Aortic smooth muscle cell (primary cell): Measurements from ENCODE around the gene ASNSD1. TPM values are rescaled to one million over a fixed set of nuclear protein-coding genes. Genes with fewer than 3 reads are reported as not detected.

Experiments
- total RNA-seq: library from RNA; depleted of rRNA; stranded (reverse); fragments of >200 nt; gene quantifications from 2 replicates; pipeline ENCODE4 v1.2.3, GENCODE V29; 2014

The ASNSD1 gene
- 60.2 and 65.7 TPM in 2 replicates for total RNA-seq

DNA sequence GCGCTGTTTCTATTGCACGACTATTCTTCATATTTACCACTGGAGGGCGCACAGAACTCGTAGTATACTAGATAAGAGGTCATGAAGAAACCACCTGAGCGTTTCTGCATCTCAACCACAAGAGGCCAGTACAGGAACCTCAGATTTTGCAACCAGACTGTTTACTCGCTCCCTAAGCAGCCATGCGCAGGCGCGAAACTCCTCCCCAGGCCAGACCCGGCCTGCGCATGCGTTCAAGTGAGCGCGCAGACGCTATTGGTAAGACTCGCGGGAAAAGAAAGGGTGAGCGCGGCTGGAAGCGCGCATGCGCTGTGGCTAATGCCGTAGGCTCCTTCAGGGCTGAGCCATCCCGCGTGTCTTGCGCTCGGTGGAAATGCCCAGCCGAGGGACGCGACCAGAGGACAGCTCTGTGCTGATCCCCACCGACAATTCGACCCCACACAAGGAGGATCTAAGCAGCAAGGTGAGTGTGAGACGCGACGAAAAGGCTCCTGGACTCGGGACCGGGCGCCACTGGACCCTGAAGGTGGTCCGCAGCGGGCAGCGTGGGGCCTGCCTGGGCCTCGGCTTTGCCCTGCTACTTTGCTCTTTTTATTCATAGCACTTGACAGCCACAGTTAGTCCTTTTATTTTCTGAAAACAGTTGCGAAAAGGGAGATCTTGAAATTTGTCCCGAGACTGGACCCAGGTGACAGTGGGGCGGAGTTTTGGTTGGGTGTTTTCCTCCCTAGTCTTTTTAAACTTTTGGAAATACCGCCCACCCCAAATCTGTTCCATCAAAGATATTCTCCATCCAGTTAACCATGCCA is at the start of gene ASNSD1:
Gene ASNSD1, plus strand, starts transcription at position 312 of the 809 bp plus-strand sequence. CDS start 4,674 bp downstream, outside the sequence.

DNA sequence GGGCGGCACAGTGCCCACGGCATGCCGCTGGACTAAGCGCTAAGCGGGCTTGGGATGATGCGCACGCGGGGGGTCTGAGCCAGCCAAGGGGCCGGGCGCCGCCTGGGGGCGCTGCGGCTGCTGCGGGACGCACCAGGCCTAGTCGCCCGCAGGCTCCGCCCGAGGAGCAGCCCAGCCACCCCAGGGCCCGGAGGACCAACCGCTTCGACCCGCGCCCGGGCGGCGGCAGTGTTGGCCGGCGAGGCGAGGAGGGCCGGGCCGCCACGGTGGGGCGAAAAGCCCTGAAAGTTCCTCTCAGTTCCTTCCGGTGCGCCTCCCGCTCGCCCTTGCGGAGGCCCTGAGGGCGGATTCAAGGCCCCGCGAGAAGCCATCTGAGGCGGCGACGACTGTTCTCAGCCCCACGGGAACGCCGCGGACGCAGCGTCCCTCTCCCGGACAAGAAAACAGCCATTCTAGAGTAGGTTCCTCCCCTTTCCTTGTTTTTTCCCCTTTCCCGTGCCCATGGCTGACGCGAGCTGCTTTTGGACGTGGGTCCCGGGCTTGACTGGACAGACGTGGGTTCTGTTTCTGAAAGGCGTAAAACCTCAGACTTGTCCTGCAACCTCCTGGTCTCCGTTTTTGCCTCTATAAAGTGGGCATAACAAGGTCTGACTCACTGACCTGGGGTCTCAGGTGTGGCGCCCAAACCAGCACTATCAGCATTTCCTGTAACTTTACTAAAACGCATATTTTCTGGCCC is 13.3 kb downstream of the ASNSD1 start, which contains the start of gene ANKAR:
Gene ANKAR, plus strand, starts transcription at position 297 of the 739 bp plus-strand sequence. CDS start 1,821 bp downstream, outside the sequence.

Other genes with a start within 250 kb of the ASNSD1 start
- 39.7 and 42.8 TPM in 2 replicates for gene WDR75, start 220.0 kb upstream of the ASNSD1 start, total RNA-seq
- 22.6 and 69.0 TPM in 2 replicates for gene SLC40A1, start 80.7 kb upstream of the ASNSD1 start, total RNA-seq
- 7.1 and 11.6 TPM in 2 replicates for gene ANKAR, start 13.2 kb downstream of the ASNSD1 start, total RNA-seq
- 6.0 and 7.3 TPM in 2 replicates for gene OSGEPL1, start 101.3 kb downstream of the ASNSD1 start, total RNA-seq
- gene ORMDL1, start 122.9 kb downstream of the ASNSD1 start, total RNA-seq, result 40.8 and 43.8 TPM in 2 replicates
- gene PMS1, start 123.0 kb downstream of the ASNSD1 start, total RNA-seq, result 15.9 and 17.8 TPM in 2 replicates